Small intestine (tissue), 7 donors: ENCODE data around the gene PRKCE. TPM values are rescaled to one million over a fixed set of nuclear protein-coding genes. Genes with fewer than 3 reads are reported as not detected.

Experiments
- DNase-seq, 2 donors: peaks; one replicate each; pipeline versions ENCODE4 v3.0.0 to v3.0.0-alpha.2; 2013
- FAIRE-seq: peaks from 2 replicates; lab custom pipeline; 2012; peaks lifted over from hg19 to GRCh38; lab: Jason Lieb, UNC
- H3K27ac ChIP-seq, 3 donors: one replicate each; pipeline ENCODE4 v1.5.1; 2013; ENCODE audit warnings: low read length in 2 of 3, mild to moderate bottlenecking in 2 of 3, control low read depth in 1 of 3, inconsistent platforms in 1 of 3, low read depth in 1 of 3, moderate library complexity in 1 of 3
- H3K27me3 ChIP-seq, 3 donors: one replicate each; pipeline ENCODE4 v1.6.1; 2013; ENCODE audit warnings: low read length in 3 of 3, inconsistent platforms in 1 of 3; ENCODE audit not compliant: control insufficient read depth in 3 of 3, insufficient read depth in 3 of 3
- H3K36me3 ChIP-seq, 3 donors: one replicate each; pipeline ENCODE4 v1.6.1; 2013; ENCODE audit warnings: low read length in 3 of 3, inconsistent platforms in 1 of 3, low read depth in 1 of 3, mild to moderate bottlenecking in 1 of 3, moderate library complexity in 1 of 3; ENCODE audit not compliant: control insufficient read depth in 3 of 3, insufficient read depth in 2 of 3
- H3K4me1 ChIP-seq, 3 donors: one replicate each; pipeline ENCODE4 v1.6.1; 2013; ENCODE audit warnings: low read length in 2 of 3, inconsistent platforms in 1 of 3, low read depth in 1 of 3, mild to moderate bottlenecking in 1 of 3, moderate library complexity in 1 of 3; ENCODE audit not compliant: control insufficient read depth in 3 of 3, insufficient read depth in 2 of 3
- H3K4me3 ChIP-seq, 3 donors: one replicate each; pipeline ENCODE4 v1.5.1; 2013; ENCODE audit warnings: low read length in 3 of 3, control low read depth in 1 of 3, inconsistent platforms in 1 of 3, low read depth in 1 of 3, mild to moderate bottlenecking in 1 of 3, moderate library complexity in 1 of 3
- H3K9me3 ChIP-seq, 2 donors: one replicate each; pipeline ENCODE4 v1.6.1; 2013; ENCODE audit warnings: low read depth in 1 of 2, low read length in 1 of 2; ENCODE audit not compliant: control insufficient read depth in 2 of 2, insufficient read depth in 1 of 2
- WGBS, 3 donors: extraction: QIAGEN DNeasy Blood & Tissue Kit; methylation state at CpG; one replicate each; pipeline ENCODE4 v1.1.7; 2013; 5-methylcytosine and 5-hydroxymethylcytosine counted together
- polyA plus RNA-seq, 4 donors: library from polyadenylated mRNA; stranded (reverse) in 3 of 4; unstranded in 1 of 4; fragments of 200-250 nt in 3 of 4; fragments of 120-200 nt in 1 of 4; gene quantifications; one replicate each; pipeline versions ENCODE4 v1.2.1 to v1.2.3, GENCODE V29; 2013
- donor health status: healthy with polysubstance abuse.
- donor health status: control.
- donor health status: control.
- donor health status: Bipolar disorder and iron deficiency.
- donor health status: healthy.

PRKCE gene
- polyA plus RNA-seq, 4 donors = 2.2 to 7.1 (median 5.4) TPM

GRCh38 chr2:45941531-45942236 lies 290.2 kb downstream of the PRKCE start:
- Histone ChIP-seq H3K27me3 (no peaks in the 10 kb centered on the region), H3K27ac (no peak overlapping the region), H3K36me3 (peaks cover 0 to 4% (median 0%) of the 10 kb centered on the region in 3 donors), H3K9me3 (no peaks in the 10 kb centered on the region), H3K4me1 (peaks cover 0 to 17% (median 2%) of the 10 kb centered on the region in 3 donors), H3K4me3 (no peak overlapping the region)
- no peak for FAIRE-seq
- WGBS, 3 donors = 80 to 85% (median 82%) methylated on average over 6 of the region's 6 CpGs
- DNase-seq = no peak

DNA sequence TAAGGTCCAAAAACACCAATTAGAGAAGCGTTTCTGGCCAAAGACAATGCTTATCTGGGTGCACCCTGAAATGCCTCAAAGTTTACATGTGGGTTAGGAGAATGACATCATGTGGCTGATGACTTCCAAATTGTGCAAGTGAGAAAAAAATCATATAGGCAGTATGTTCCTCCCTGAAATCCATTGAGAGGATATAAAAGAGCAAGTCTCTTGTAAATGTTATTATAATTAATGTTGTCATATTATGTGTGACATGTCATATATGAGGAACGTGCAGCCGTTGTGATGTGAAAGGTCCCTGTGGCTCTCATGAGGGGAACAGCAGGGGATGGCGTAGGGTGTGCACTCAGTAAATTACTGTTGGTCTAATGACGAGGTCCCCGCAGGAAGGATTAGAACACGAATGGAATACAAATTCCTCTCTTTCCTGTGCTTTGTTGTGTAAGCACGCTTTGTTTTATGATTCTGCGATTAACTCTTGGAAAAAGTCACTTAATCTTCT lies 290.8 kb downstream of the PRKCE start:
- 71 to 86% (median 85%) methylated on average over 9 of the region's 9 CpGs for WGBS, 3 donors
- Histone ChIP-seq H3K4me1 (peaks cover 0 to 17% (median 2%) of the 10 kb centered on the region in 3 donors), H3K36me3 (peaks cover 0 to 4% (median 0%) of the 10 kb centered on the region in 3 donors), H3K4me3 (no peak overlapping the region), H3K27me3 (no peaks in the 10 kb centered on the region), H3K9me3 (no peaks in the 10 kb centered on the region), H3K27ac (no peak overlapping the region)
- DNase-seq (no peak), FAIRE-seq (no peak)

GRCh38 chr2:45943219-45944044 lies 292.0 kb downstream of the PRKCE start:
- FAIRE-seq = no peak
- H3K9me3 ChIP-seq = no peaks in the 10 kb centered on the region
- H3K36me3 ChIP-seq = peaks cover 0 to 4% (median 0%) of the 10 kb centered on the region in 3 donors
- H3K4me1 ChIP-seq = peaks cover 0 to 11% (median 2%) of the 10 kb centered on the region in 3 donors
- WGBS, 3 donors = 84 to 88% (median 88%) methylated on average over 14 of the region's 14 CpGs
- H3K27ac ChIP-seq = no peak overlapping the region
- H3K27me3 ChIP-seq = no peaks in the 10 kb centered on the region
- DNase-seq = no peak
- H3K4me3 ChIP-seq = no peak overlapping the region

GRCh38 chr2:45944074-45944473 lies 292.6 kb downstream of the PRKCE start:
- 76 to 96% (median 80%) methylated on average over 6 of the region's 6 CpGs for WGBS, 3 donors
- Histone ChIP-seq H3K36me3 (peaks cover 0 to 4% (median 0%) of the 10 kb centered on the region in 3 donors), H3K27me3 (no peaks in the 10 kb centered on the region), H3K4me3 (no peak overlapping the region), H3K4me1 (peaks cover 0 to 5% (median 2%) of the 10 kb centered on the region in 3 donors), H3K27ac (no peak overlapping the region), H3K9me3 (no peaks in the 10 kb centered on the region)
- FAIRE-seq (no peak), DNase-seq (no peak)

DNA sequence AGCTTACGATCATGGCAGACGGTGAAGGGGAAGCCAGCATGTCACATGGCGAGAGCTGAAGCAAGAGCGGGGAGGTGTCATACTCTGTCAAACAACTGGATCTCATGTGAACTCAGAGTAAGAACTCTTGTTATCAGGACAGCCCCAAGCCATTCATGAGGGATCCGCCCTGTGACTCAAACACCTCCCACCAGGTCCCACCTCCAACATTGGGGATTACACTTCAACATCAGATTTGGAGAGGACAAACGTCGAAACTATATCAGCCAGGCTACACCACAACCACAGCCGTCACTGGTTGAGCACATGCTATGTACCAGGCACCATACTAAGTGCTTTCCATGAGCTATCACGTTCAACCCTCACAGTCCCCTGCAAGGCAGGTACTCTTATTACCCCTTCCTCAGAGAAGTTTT lies 293.8 kb downstream of the PRKCE start:
- H3K4me1 ChIP-seq = peaks cover 0 to 3% (median under 1%) of the 10 kb centered on the region in 3 donors
- no peaks in the 10 kb centered on the region for H3K27me3 ChIP-seq
- H3K4me3 ChIP-seq = no peak overlapping the region
- 96% methylated on average over 9 of the region's 9 CpGs for WGBS, 3 donors
- DNase-seq = no peak
- no peak overlapping the region for H3K27ac ChIP-seq
- no peak for FAIRE-seq
- H3K9me3 ChIP-seq = no peaks in the 10 kb centered on the region
- peaks cover 0 to 4% (median 0%) of the 10 kb centered on the region in 3 donors for H3K36me3 ChIP-seq

DNA sequence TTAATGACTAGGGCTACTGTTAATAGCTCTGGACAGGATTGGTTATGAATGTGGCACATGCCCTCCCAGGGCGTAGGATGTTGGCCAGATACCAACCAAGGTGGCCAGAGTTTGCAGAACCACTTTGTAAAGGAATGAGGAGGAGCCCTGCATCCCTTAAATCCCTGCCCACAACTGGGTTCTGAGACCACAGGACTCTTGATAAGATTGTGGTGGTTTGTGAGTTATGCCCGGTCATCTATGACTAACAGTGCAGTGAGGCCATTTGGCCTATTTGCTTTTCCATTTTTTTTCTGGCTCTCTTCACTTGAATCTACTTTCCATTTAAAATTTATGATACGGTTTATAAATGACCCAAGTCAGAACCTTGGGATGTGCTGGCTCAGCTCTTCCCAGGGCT lies 294.5 kb downstream of the PRKCE start:
- Histone ChIP-seq H3K36me3 (peaks cover 0 to 4% (median 0%) of the 10 kb centered on the region in 3 donors), H3K4me1 (peaks cover 2 to 3% (median 2%) of the 10 kb centered on the region in 3 donors), H3K4me3 (no peak overlapping the region), H3K27ac (no peak overlapping the region), H3K9me3 (no peaks in the 10 kb centered on the region), H3K27me3 (no peaks in the 10 kb centered on the region)
- DNase-seq = no peak
- no peak for FAIRE-seq
- WGBS, 3 donors = 80 to 88% (median 81%) methylated on average over 3 of the region's 3 CpGs

DNA sequence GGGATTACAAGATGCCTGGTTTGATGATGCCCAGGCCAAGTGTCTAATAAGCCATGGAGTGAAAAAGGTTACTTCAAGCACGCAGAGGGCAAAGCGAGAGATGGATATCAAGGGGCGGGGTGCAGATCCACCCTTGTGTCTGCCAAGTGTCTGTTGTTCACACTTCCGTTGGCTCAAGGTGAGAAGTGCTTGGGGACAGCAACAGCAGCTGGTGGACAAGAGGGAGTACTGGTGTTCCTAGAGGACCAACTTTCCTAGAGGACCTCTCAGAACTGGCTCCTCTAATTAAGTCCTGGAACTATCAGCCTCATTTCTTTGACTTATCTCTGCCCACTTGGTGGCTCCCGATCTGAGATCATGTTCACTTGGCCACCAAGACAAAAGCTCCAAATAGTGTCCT lies 299.1 kb downstream of the PRKCE start:
- DNase-seq = no peak
- Histone ChIP-seq H3K27ac (no peak overlapping the region), H3K4me1 (peaks cover 0 to 2% (median 2%) of the 10 kb centered on the region in 3 donors), H3K9me3 (no peaks in the 10 kb centered on the region), H3K4me3 (no peak overlapping the region), H3K27me3 (no peaks in the 10 kb centered on the region), H3K36me3 (peaks cover 0 to under 1% (median 0%) of the 10 kb centered on the region in 3 donors)
- FAIRE-seq = no peak
- 71 to 90% (median 81%) methylated on average over 5 of the region's 5 CpGs for WGBS, 3 donors

GRCh38 chr2:45951025-45951727 lies 299.7 kb downstream of the PRKCE start:
- Histone ChIP-seq H3K4me1 (peaks cover 0 to 2% (median 2%) of the 10 kb centered on the region in 3 donors), H3K27ac (no peak overlapping the region), H3K36me3 (no peaks in the 10 kb centered on the region), H3K4me3 (no peak overlapping the region), H3K9me3 (no peaks in the 10 kb centered on the region), H3K27me3 (no peaks in the 10 kb centered on the region)
- DNase-seq = peak in 1 of 2 donors; percentile 46
- FAIRE-seq = no peak
- 51 to 72% (median 58%) methylated on average over 7 of the region's 7 CpGs for WGBS, 3 donors
